Naive thymus-derived CD4-positive, alpha-beta T cell (primary cell): ENCODE results near the gene S100PBP. TPM values are rescaled to one million over a fixed set of nuclear protein-coding genes. Genes with fewer than 3 reads are reported as not detected.
"Not testable (repeated sequence)": the region's sequence is repeated elsewhere in the genome, so short reads cannot be mapped to it uniquely, and the experiment has no call there.

Source experiments
- ATAC-seq: fragments of 150-1000 bp; cut with Tn5 transposase; 2 replicates; pipeline ENCODE4 v1.10.0; 2021; ENCODE audit warnings: mild to moderate bottlenecking, moderate library complexity
- CTCF ChIA-PET: fragments of 350-600 bp; sonication (Branson Sonifier 250); formaldehyde crosslinking; loops from one replicate; lab custom pipeline; 2021; ENCODE audit warnings: antibody characterized with exemption; lab: Charles Lee
- POLR2A ChIA-PET: fragments of 350-600 bp; sonication (Branson Sonifier 250); formaldehyde crosslinking; loops from one replicate; lab custom pipeline; 2021; ENCODE audit warnings: antibody characterized with exemption, inconsistent platforms; lab: Charles Lee
- DNase-seq, 9 donors: peaks; one replicate each; pipeline versions ENCODE4 v3.0.0 to v3.0.0-alpha.2; 2020 to 2022; ENCODE audit warnings: mixed read lengths in 1 of 9
- H3K27ac ChIP-seq: one replicate; pipeline ENCODE4 v1.7.0; 2013; ENCODE audit warnings: mild to moderate bottlenecking, low read depth, low read length, moderate library complexity
- H3K27me3 ChIP-seq, 2 donors: one replicate each; pipeline ENCODE4 v1.7.0; 2013; ENCODE audit warnings: low read length in 2 of 2, mild to moderate bottlenecking in 2 of 2, moderate library complexity in 2 of 2; ENCODE audit not compliant: control insufficient read depth in 2 of 2, insufficient read depth in 2 of 2
- H3K36me3 ChIP-seq, 3 experiments: 1 replicate in 2 of 3; 2 replicates in 1 of 3; pipeline ENCODE4 v1.7.0; 2013; ENCODE audit warnings: low read length in 3 of 3, mild to moderate bottlenecking in 3 of 3, moderate library complexity in 1 of 3; ENCODE audit not compliant: insufficient read depth in 3 of 3, control insufficient read depth in 2 of 3
- H3K4me1 ChIP-seq, 2 donors: one replicate each; pipeline ENCODE4 v1.7.0; 2013; ENCODE audit warnings: low read length in 2 of 2, mild to moderate bottlenecking in 2 of 2, moderate library complexity in 1 of 2; ENCODE audit not compliant: control insufficient read depth in 2 of 2, insufficient read depth in 2 of 2
- H3K4me3 ChIP-seq: 2 replicates; pipeline ENCODE4 v1.7.0; 2013; ENCODE audit warnings: mild to moderate bottlenecking, low read length
- H3K9me3 ChIP-seq, 3 experiments: 1 replicate in 2 of 3; 2 replicates in 1 of 3; pipeline ENCODE4 v1.7.0; 2013; ENCODE audit warnings: low read length in 3 of 3; ENCODE audit not compliant: control insufficient read depth in 2 of 3
- H3K27ac Mint-ChIP-seq, 9 donors: one replicate each; pipeline ENCODE4 v1.8.0; 2020 to 2022; ENCODE audit warnings: mixed read lengths in 9 of 9, mild to moderate bottlenecking in 8 of 9, moderate library complexity in 5 of 9, inconsistent platforms in 2 of 9
- H3K27me3 Mint-ChIP-seq, 5 donors: one replicate each; pipeline ENCODE4 v1.8.0; 2021 to 2022; ENCODE audit warnings: mixed read lengths in 5 of 5, mild to moderate bottlenecking in 1 of 5
- H3K36me3 Mint-ChIP-seq, 5 donors: one replicate each; pipeline ENCODE4 v1.8.0; 2020 to 2022; ENCODE audit warnings: mixed read lengths in 5 of 5, mild to moderate bottlenecking in 3 of 5, inconsistent platforms in 1 of 5
- H3K4me1 Mint-ChIP-seq, 7 donors: one replicate each; pipeline ENCODE4 v1.8.0; 2020 to 2022; ENCODE audit warnings: mixed read lengths in 7 of 7, mild to moderate bottlenecking in 3 of 7, inconsistent platforms in 1 of 7
- H3K4me3 Mint-ChIP-seq, 10 donors: one replicate each; pipeline ENCODE4 v1.8.0; 2020 to 2022; ENCODE audit warnings: mild to moderate bottlenecking in 10 of 10, mixed read lengths in 10 of 10, moderate library complexity in 6 of 10, inconsistent platforms in 2 of 10
- H3K9me3 Mint-ChIP-seq, 11 donors: one replicate each; pipeline ENCODE4 v1.8.0; 2020 to 2022; ENCODE audit warnings: mixed read lengths in 11 of 11, mild to moderate bottlenecking in 4 of 11, inconsistent platforms in 1 of 11, moderate library complexity in 1 of 11
- intact Hi-C, 2 donors: fragments of 100-400 bp; cut with micrococcal nuclease; formaldehyde crosslinking; loops; one replicate each; pipeline ENCODE4 v1.15.1; 2023
- polyA plus RNA-seq, 2 donors: library from polyadenylated mRNA; unstranded; fragments of 300-500 nt; fragmentation: Illumina TruSeq; gene quantifications; one replicate each; pipeline ENCODE4 v1.2.3, GENCODE V29; 2021
- total RNA-seq, 6 experiments: library from RNA in 5 of 6; stranded (reverse) in 5 of 6; gene quantifications; 1 replicate in 5 of 6; 2 replicates in 1 of 6; pipeline ENCODE4 v1.2.3 and lab custom pipeline; 2021 to 2026

Gene S100PBP
- total and polyA plus RNA-seq, 7 experiments from 2014 or later = 9.3 to 69.0 (median 56.3) TPM

- H3K27me3 ChIP-seq = no peaks in the 10 kb centered on the region
- Mint-ChIP-seq H3K27ac (peak overlapping the region in 1 of 9 donors; percentile 65), H3K27me3 (no peaks in the 10 kb centered on the region), H3K36me3 (peaks cover 7 to 40% (median 14%) of the 10 kb centered on the region in 5 donors), H3K9me3 (no peaks in the 10 kb centered on the region), H3K4me1 (peaks cover 0 to 3% (median 0%) of the 10 kb centered on the region in 7 donors), H3K4me3 (no peak overlapping the region)
- H3K4me1 ChIP-seq = no peaks in the 10 kb centered on the region
- no peak overlapping the region for H3K4me3 ChIP-seq
- CTCF ChIA-PET = no interaction called here
- DNase-seq (no peak), ATAC-seq (no peak)
- H3K9me3 ChIP-seq = no peaks in the 10 kb centered on the region
- H3K36me3 ChIP-seq = peaks cover 24 to 90% (median 25%) of the 10 kb centered on the region in 3 experiments
- H3K27ac ChIP-seq = no peak overlapping the region
- POLR2A ChIA-PET = interaction anchor here (0.7 kb wide), 1 partner anchor 46 kb away, joined by 3 read pairs; no protein-coding TSS in a partner anchor
- intact Hi-C loops = no loop called here
Measured at GRCh38 chr1:32783851-32784250, 33.6 kb upstream of the S100PBP start.

DNA sequence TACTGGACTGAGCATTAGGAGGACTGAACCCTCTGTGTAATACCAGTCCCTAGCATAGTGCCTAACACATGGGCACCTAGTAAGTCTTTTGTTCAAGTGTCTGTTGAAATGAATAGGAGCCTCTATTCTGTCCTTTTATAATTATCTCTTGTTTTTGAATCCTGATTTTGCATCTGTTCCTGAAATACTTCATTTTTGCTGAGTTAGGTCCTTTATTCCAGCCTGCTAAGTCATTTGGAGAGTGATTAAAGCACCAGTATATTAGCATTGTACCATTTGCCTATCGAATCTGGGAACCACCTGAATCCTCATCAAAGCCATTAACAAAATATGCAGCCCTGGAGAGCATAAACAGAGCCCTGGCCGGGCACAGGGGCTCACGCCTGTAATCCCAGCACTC is 32.6 kb upstream of the S100PBP start:
- Mint-ChIP-seq H3K27ac (peak overlapping the region in 2 of 9 donors; percentile 25 to 47), H3K9me3 (no peaks in the 10 kb centered on the region), H3K27me3 (no peaks in the 10 kb centered on the region), H3K36me3 (peaks cover 7 to 40% (median 12%) of the 10 kb centered on the region in 5 donors), H3K4me1 (peaks cover 0 to 3% (median 0%) of the 10 kb centered on the region in 7 donors), H3K4me3 (no peak overlapping the region)
- intact Hi-C loops = no loop called here
- no peak overlapping the region for H3K27ac ChIP-seq
- no peaks in the 10 kb centered on the region for H3K27me3 ChIP-seq
- ChIA-PET POLR2A (no interaction called here), CTCF (no interaction called here)
- no peak for ATAC-seq
- H3K36me3 ChIP-seq = peaks cover 25 to 87% (median 28%) of the 10 kb centered on the region in 3 experiments
- no peaks in the 10 kb centered on the region for H3K4me1 ChIP-seq
- H3K4me3 ChIP-seq = no peak overlapping the region
- no peak for DNase-seq
- no peaks in the 10 kb centered on the region for H3K9me3 ChIP-seq

DNA sequence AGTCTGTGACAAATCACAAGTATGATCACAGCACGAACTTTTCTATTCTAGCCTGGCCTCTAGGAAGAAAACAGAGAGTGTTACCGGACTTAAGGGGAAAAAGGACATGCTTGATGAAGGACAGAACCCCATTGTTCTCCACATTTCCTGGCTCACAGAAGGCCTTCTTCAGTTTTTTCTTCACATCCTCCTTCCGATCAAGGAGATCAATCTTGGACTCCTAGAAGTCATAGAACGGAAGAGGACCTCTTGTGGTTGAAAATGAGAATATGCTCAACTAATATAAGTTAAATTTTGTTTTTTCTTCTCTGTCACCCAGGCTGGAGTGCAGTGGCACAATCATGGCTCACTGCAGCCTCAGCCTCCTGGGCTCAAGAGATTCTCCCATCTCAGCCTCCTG is 30.6 kb upstream of the S100PBP start:
- no peak overlapping the region for H3K27ac ChIP-seq
- peak overlapping the region in 1 of 9 donors; percentile 70 for H3K27ac Mint-ChIP-seq
- no peaks in the 10 kb centered on the region for H3K9me3 Mint-ChIP-seq
- no peaks in the 10 kb centered on the region for H3K4me1 ChIP-seq
- no peaks in the 10 kb centered on the region for H3K27me3 Mint-ChIP-seq
- peaks cover 4 to 37% (median 7%) of the 10 kb centered on the region in 5 donors for H3K36me3 Mint-ChIP-seq
- intact Hi-C loops = no loop called here
- ChIA-PET POLR2A (no interaction called here), CTCF (interaction anchor here (0.6 kb wide), 1 partner anchor 15 kb away, joined by 3 read pairs; no protein-coding TSS in a partner anchor)
- no peak overlapping the region for H3K4me3 ChIP-seq
- no peaks in the 10 kb centered on the region for H3K9me3 ChIP-seq
- H3K4me3 Mint-ChIP-seq = no peak overlapping the region
- H3K27me3 ChIP-seq = no peaks in the 10 kb centered on the region
- H3K4me1 Mint-ChIP-seq = peaks cover 0 to 8% (median 0%) of the 10 kb centered on the region in 7 donors
- H3K36me3 ChIP-seq = peaks cover 17 to 82% (median 29%) of the 10 kb centered on the region in 3 experiments
- no peak for ATAC-seq
- DNase-seq = no peak

- H3K4me1 ChIP-seq, H3K27me3 Mint-ChIP-seq, DNase-seq, H3K27ac ChIP-seq, H3K4me3 ChIP-seq, H3K9me3 ChIP-seq, intact Hi-C loops, H3K27ac Mint-ChIP-seq, H3K4me3 Mint-ChIP-seq, H3K9me3 Mint-ChIP-seq, ATAC-seq, H3K27me3 ChIP-seq: not testable (repeated sequence)
- ChIA-PET CTCF (interaction anchor here (0.7 kb wide), 2 partner anchors 12 to 79 kb away, joined by 3 to 5 read pairs; no protein-coding TSS in a partner anchor), POLR2A (interaction anchor here (0.7 kb wide), 1 partner anchor 134 kb away, joined by 5 read pairs; no protein-coding TSS in a partner anchor)
- peaks cover 16 to 70% (median 19%) of the 10 kb centered on the region in 3 experiments for H3K36me3 ChIP-seq
- H3K4me1 Mint-ChIP-seq = peaks cover 0 to 22% (median 10%) of the 10 kb centered on the region in 7 donors
- H3K36me3 Mint-ChIP-seq = peaks cover 8 to 42% (median 19%) of the 10 kb centered on the region in 5 donors
Measured at GRCh38 chr1:32789356-32789755, 28.1 kb upstream of the S100PBP start.

DNA sequence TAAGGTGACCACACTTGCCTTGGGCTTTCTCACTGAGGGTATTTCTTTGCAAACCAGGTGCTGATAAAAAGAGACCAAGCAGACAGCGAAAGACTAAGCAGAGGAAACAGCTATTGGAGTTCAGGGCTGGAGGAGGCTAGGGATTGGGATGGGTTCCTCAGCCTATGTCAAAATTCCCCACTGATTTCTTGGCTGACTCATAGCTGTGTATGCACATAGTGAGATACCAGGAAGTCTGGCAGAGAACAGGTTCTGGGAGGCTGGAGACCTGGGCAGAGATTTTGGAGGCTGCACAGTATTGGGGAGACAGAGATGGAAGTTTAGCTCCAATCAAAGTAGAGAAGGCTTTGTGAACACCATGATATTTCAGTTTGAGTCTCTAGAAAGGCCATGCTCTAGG is 25.6 kb upstream of the S100PBP start:
- Histone ChIP-seq H3K4me1 (no peaks in the 10 kb centered on the region), H3K27ac (no peak overlapping the region), H3K36me3 (peaks cover 8 to 50% (median 16%) of the 10 kb centered on the region in 3 experiments), H3K9me3 (no peaks in the 10 kb centered on the region), H3K27me3 (no peaks in the 10 kb centered on the region), H3K4me3 (no peak overlapping the region)
- no peak for ATAC-seq
- POLR2A ChIA-PET = no interaction called here
- Mint-ChIP-seq H3K4me3 (peak overlapping the region in 1 of 10 donors; percentile 49), H3K27me3 (no peaks in the 10 kb centered on the region), H3K36me3 (peaks cover 4 to 35% (median 19%) of the 10 kb centered on the region in 5 donors), H3K4me1 (peaks cover 0 to 25% (median 10%) of the 10 kb centered on the region in 7 donors), H3K9me3 (no peaks in the 10 kb centered on the region), H3K27ac (peak overlapping the region in 3 of 9 donors; percentile 4 to 68 (median 55))
- intact Hi-C loops = no loop called here
- CTCF ChIA-PET = no interaction called here
- DNase-seq = no peak

- H3K27ac Mint-ChIP-seq, H3K27me3 ChIP-seq, CTCF ChIA-PET, POLR2A ChIA-PET, DNase-seq, H3K27ac ChIP-seq, intact Hi-C loops, H3K4me3 Mint-ChIP-seq, H3K9me3 Mint-ChIP-seq, H3K27me3 Mint-ChIP-seq, ATAC-seq, H3K4me3 ChIP-seq, H3K9me3 ChIP-seq: not testable (repeated sequence)
- Histone ChIP-seq H3K36me3 (peaks cover 4 to 32% (median 9%) of the 10 kb centered on the region in 3 experiments), H3K4me1 (peaks cover 24 to 35% of the 10 kb centered on the region in 2 donors)
- peaks cover 4 to 50% (median 28%) of the 10 kb centered on the region in 5 donors for H3K36me3 Mint-ChIP-seq
- peaks cover 20 to 55% (median 31%) of the 10 kb centered on the region in 7 donors for H3K4me1 Mint-ChIP-seq
Measured at GRCh38 chr1:32795763-32796162, 21.7 kb upstream of the S100PBP start.

DNA sequence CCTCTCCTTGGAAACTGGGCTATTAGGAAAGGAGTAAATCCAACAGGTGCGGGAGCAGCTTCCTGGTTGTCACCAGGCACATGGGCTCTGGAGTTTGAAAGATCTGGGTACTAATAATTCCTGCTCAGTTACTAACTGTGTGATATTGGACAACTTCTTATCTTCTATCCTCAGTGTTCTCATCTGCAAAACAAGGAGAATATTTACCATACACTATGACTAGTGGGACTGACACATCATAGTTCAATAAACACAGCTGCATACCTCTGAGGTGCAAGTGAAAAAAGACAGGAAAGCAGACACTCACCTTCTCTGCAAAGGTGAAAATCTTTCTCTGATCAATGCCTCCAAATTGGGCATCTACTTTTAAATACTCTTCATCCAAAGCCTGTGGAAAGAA is 20.0 kb upstream of the S100PBP start:
- intact Hi-C loops = no loop called here
- H3K4me3 ChIP-seq = no peak overlapping the region
- H3K9me3 ChIP-seq = no peaks in the 10 kb centered on the region
- H3K4me1 Mint-ChIP-seq = peaks cover 26 to 59% (median 45%) of the 10 kb centered on the region in 7 donors
- ChIA-PET CTCF (no interaction called here), POLR2A (no interaction called here)
- no peak overlapping the region for H3K27ac ChIP-seq
- ATAC-seq = no peak
- DNase-seq = no peak
- H3K27me3 ChIP-seq = no peaks in the 10 kb centered on the region
- H3K4me3 Mint-ChIP-seq = peak overlapping the region in 4 of 10 donors; percentile 1 to 19 (median 13)
- no peaks in the 10 kb centered on the region for H3K27me3 Mint-ChIP-seq
- peak overlapping the region in 7 of 9 donors; percentile 14 to 89 (median 84) for H3K27ac Mint-ChIP-seq
- peaks cover 0 to 17% (median 4%) of the 10 kb centered on the region in 3 experiments for H3K36me3 ChIP-seq
- H3K36me3 Mint-ChIP-seq = peaks cover 4 to 51% (median 29%) of the 10 kb centered on the region in 5 donors
- peaks cover 32 to 46% of the 10 kb centered on the region in 2 donors for H3K4me1 ChIP-seq
- H3K9me3 Mint-ChIP-seq = no peaks in the 10 kb centered on the region
